GM18498 (cell line): ENCODE data around the gene AKAP12.
"Not testable (repeated sequence)": the region's sequence is repeated elsewhere in the genome, so short reads cannot be mapped to it uniquely, and the experiment has no call there.

ENCODE experiments used
- ATAC-seq: cut with Tn5 transposase; IDR thresholded peaks from one replicate; pipeline ENCODE4 v1.9.1; 2021; ENCODE audit warnings: mild to moderate bottlenecking, moderate library complexity; ENCODE audit not compliant: unreplicated experiment

AKAP12 gene

DNA sequence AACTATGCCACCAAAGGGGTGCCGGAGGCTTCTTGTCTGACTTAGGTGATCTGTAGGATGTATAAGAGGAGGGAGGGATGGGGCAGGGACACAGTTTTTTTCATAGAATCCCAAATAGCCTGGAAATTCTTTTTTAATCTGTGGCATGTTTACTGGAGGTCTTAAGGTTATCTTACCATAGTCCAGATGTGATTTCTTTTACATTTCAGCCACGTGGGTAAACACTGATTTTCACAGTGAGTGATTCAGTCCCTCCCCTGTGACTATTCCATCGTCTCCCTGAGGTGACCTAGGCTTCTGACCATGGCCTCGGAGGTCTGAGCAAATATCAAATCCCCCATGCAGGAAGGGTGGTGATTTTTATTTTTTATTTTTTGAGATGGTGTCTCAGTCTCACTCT is 67.7 kb downstream of the AKAP12 start:
- ATAC-seq, result no peak

DNA sequence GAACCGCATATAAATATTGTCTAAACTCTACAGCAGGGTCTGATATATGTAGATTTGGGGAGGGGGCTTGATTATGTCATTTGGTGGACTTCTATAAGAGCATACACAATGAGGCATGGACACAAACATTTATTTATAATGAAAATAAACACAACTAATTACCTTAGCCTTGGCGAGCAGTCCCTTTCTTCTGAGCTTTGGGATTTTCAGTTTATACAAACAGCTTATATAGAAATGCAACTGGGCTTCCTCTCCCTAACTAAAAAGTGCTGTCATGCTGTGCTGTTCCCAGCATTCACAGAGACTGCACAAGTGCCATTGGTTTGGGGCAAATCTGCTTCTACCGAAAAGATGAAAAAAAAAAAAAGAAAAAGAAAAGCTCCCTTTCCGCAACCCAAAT is 69.9 kb downstream of the AKAP12 start:
- ATAC-seq, result no peak

DNA sequence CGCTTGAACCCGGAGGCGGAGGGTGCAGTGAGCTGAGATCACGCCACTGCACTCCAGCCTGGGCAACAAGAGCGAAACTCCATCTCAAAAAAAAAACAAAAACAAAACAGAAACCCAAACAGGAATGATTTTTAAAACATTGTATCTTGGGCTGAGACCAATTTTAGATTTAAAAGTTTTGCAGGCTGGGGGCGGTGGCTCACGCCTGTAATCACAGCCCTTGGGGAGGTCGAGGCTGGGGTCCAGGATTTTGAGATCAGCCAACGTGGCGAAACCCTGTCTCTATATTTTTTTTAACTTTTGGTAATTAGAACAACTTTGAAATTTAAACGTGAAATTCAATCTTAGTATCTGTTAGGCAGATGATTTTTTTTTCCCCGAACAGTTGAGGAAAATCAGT is 70.5 kb downstream of the AKAP12 start:
- ATAC-seq, result no peak

DNA sequence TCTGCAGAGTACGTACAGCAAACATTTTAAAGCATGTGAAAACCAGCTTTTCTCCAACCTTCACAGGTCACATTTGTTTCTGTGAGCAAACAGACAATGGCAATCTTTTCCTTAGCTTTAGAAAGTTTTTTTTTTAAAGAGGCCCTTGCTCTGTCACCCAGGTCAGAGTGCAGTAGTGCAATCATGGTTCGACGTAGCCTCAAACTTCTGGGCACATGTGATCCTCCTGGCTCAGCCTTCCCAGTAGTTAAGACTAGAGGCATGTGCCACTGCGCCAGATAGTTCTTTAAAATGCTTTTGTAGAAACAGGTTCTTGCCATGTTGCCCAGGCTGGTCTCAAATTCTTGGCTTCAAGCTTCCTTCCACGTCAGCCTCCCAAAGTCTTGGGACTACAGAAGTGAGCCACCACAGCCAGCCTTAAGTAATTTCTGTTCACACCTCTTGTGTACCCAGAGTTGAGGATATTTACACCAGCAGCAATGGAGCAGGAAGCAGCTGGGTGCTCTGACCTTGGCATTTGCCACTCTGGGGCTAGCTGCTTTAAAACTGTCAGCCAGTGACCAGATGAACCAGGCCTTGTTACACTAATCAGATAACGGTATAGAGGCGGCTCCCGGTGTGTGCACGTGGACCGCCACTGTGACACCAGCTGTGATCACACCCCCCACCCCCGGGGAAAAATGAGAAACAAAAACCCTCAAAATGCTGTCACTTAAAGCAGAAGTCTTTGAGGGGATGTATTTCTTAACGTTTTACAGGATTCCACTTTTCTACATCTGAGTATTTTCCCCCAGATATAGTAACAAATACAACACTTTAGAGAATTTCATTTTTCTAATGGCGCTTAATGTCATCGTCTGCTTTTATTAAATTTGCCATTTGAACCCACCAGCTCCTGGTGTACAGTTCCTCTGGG is 71.3 kb downstream of the AKAP12 start:
- no peak for ATAC-seq

DNA sequence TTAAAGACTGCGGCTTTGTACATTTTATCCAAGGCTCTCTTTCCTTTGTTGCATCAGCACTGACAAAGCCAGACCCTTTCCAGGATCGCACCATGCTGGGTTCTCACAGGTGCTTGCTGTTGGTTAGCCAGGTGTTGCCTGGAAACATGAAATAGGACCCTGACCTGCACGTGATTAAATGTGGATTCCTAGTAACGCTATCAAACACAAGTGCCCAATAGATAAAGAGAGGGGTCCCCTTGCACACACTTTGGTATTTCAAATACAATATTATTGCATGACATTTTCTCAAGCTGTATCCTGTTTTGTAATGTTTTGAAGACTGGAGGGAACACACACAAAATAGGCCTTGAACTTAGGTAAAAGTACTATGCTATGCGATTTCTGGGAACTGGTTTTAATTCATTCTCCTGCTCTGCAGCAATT is 73.3 kb downstream of the AKAP12 start:
- no peak for ATAC-seq

DNA sequence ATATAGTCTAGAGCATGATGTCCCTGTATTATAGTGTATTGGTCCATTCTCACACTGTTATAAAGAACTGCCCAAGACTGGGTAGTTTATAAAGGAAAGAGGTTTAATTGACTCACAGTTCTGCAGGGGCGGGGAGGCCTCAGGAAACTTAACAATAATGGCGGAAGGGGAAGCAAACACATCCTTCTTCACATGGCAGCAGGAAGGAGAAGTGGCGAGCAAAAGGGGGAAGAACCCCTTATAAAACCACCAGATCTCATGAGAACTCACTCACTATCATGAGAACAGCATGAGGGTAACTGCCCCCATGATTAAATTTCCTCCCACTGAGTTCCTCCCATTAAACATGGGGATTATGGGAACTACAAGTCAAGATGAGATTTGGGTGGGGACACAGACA is 75.9 kb downstream of the AKAP12 start:
- ATAC-seq, result not testable (repeated sequence)

DNA sequence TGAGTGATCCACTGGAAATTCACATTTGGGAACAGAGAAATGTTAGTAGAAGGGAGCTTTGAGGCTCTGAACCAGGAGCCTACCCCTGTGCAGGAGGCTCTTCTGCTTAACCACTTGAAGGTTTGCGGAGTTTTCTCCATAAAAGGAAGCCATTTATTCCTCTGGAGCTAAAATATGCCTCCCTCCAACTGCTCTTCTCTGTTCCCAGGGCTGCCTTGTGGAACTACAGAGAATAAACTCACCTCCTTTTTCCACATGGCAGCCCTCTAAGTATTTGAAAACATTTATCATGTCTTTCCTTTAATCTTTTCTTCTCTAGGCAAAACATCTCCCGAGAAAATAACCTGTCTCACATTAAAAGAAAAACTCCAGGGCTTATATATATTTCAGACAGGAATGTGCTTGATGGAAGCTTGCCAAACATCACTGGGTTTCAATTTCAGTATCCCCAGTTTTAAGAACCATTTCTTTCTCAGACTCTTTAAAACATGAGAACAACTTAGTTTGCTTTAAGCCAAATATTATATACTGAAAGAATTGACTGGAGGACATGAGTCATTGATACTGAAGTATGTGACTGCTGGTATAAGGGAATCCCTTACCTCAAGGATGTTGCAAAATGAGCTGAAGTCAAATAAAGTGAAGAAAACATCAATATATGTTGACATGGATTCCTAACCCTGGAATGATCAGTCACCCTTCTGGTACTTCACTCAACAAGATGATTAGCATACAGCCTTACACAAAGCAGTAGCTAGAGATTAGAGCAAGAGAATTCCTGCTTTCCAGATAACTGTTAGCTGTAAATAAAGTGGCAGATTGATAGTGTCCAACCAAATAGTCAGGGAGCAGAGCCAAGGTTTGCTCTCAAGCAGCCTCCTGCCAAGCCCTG is 77.6 kb downstream of the AKAP12 start:
- ATAC-seq, result no peak

DNA sequence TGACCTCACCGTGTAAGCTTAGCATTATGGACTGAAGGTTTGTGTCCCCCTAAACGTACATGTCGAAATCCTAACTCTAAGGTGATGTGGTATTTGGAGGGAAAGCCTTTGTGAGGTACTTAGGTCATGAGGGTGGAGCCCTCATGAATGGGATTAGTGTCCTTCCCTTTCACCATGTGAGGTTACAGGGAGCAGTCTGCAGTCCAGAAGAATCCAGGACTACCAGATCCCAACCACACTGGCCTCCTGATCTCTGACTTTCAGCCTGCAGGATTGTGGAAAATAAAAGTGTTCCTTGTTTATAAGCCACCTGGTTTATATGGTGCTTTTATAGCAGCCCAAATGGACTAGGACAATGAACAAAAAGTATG is 78.2 kb downstream of the AKAP12 start:
- no peak for ATAC-seq

DNA sequence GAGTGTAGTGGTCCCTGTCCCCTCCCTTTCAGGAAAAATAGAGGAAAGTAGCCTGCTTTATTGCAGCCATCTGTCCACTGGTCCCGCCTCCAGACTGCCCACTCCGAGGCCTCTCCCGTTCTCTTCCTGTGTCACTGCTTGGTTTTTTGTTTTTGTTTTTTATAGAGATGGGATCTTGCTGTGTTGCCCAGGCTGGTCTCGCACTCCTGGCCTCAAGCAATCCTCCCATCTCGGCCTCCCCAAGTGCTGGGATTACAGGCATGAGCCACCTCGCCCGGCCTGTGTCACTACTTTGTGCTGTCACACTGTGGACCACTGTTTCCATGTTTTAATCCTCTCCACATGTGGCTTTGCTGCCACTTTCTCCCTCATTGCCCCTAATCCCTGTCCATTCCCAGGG is 80.4 kb downstream of the AKAP12 start:
- ATAC-seq, result no peak

DNA sequence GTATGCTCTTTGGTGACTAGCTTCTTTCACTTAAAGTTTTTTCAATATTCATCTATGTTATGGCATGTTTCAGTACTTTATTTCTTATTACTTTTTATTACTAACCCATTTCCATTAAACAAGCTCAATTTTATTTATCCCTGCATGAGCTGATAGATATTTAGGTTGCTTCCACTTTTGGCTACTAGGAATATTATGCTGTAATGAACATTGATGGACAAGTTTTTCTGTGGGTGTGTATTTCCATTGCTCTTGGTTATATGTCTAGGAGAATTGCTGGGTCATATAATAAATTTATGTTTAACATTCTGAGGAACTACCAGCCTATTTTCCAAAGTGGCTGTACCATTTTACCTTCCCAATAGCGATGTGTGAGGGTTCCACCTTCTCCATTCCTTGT is 81.7 kb downstream of the AKAP12 start:
- ATAC-seq, result no peak

DNA sequence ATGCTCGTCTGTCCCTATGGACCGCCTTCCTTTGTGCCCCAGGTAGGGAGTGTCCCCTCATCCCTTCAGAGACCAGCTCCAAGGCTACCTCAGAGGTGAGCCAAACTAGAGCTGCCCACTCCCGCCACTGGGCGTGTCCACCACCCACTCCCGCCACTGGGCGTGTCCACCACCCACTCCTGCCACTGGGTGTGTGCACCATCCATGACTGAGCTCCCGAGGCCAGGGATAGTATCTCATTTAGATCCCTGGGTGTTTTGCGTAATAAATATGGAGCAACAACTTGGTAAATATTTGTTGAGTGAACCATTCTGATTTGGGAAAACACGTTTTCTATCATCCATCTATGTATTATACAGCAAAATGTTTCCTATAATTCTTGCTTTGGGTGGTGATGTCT is 82.8 kb downstream of the AKAP12 start:
- ATAC-seq, result no peak

DNA sequence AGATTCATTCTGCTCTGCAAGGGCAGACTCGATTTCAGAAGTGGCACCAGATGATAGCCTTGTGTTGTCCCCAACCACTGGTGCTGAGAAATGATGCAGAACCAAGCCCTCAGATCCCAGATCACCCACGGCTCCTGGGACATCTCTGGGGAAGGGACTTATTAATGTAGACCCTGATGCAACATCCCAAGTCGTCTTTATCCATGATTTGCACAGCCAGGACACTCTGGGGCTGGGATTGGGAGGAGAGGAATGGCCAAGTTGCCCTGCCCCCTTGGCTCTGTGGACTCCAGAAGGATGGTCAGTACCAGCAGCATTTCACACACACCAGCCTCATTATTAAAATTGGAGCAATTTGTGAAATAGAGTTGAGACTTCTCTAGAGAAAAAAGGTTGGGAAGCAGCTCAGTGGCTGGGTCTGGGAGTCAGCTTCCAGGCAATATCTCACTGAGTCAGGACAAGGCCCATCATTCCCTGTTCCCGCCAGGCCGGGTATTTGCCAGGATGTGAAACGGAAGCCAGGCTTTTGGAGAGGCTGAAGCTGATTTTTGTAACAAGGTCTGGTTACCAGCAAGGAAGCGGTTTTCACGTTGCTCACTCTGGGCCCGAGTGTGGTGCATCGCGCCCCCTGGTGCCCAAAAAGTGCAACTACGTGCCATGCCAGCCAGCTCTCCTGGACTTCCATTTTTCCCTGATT is 84.2 kb downstream of the AKAP12 start:
- ATAC-seq, result no peak

DNA sequence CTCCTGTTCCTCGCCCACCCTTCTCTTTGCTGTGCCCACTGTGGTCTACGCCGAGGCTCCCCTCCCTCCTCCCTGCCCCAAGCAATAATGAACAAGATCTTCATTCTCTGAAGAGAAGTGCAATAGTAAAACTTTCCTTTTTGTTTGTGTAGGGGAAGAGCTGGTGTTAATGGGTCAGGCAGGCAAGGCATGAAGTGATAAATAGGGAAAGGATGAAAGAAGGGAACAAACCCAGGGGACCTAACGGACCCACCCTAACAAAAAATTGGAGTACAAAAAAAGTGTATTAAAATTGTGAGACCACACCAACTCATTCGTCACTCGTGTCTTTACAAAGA is 84.7 kb downstream of the AKAP12 start:
- ATAC-seq, result no peak

DNA sequence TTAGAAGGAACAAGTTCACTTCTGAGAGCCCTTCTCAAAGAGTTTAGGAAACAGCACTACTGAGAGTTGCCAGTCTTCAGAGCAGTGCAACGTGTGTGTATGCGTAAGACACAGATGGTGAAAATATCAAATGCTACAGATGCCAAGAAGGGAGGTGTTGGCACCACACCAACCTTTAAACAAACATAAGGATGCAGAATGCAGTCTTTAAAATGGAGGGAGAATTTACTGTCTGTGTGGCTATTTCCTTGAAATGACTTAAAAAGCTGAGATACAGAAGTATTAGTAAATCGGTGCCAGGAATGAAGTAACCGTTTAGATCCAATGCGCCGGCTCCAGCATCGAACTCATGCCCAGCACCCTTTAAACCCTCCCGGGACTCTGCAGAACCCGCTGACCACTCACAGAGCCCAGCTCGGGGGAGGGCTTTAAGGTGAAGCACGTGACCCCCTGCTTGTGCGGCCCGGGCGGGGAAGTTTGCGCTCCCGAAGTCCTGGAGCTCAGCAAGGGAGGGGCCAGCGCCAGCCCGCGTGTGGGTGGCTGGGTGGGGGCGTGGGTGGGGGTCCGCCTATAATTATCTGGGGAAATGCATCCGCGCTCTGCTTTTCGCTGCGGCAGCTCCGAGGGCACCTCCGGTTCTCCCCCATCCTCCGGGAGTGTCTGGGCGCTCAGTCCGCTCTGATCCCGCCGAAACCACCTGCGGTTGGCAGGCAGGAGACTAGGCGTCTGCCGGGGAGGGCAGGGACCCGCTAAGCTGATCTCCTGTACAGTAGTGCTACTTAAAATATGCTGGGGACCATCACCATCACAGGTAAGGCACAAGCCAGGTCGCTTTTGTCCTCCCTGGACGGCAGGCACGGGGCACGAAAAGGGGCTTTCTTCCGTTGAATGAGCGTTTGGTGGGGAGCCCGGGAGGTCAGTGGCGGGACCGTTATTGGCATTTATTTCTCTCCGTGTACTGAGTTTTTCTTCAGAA is 85.6 kb downstream of the AKAP12 start:
- ATAC-seq, result no peak

DNA sequence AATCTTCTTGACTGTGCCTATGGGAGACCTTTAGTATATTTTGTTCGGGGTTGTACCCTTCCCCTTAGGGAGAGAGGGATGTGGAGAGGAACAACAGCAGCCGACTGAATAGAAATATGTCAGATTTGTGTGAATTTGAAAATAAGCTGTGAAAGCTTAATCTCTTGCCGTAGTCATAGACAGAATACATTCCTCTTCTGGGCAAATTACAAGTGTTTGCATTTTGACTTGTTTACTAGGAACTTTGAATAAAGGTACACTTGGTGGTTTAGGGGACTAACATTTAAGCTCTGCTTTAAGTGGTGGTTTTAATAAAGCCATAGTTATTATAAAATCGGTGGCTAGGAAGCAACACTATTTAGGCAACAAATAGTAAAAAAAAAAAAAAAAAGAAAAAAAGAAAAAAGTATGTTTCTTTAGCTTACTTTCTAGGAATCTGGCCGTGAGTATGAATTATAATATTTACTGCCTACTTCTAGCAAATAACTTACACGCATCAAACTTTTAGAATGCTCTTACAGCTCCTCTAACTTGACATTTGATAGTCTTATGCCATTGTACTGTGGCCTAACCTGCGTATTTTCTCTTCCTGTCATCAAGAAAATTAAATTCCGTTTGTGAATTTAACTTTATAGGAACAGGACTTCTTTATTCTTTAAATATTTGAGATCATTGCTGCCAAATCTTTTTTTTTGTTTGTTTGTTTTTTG is 86.5 kb downstream of the AKAP12 start:
- no peak for ATAC-seq

DNA sequence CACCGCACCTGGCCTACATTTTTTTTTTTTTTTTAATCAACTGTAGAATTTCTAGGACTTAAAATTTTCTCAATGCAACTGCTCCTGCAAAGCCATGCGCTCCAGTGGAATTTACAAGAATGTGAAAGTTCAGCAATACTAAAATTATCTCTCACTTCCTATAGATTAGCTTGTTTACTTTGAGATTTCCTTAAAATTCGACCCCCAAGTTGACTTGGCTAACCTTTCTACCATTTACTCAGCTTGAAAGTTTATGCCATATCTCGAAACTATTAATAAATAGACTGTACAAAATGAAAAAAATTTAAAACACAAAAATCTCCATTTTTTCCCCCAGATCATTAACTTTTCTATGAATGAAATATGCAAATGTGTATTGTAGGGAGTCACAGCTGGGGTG is 87.3 kb downstream of the AKAP12 start:
- no peak for ATAC-seq

DNA sequence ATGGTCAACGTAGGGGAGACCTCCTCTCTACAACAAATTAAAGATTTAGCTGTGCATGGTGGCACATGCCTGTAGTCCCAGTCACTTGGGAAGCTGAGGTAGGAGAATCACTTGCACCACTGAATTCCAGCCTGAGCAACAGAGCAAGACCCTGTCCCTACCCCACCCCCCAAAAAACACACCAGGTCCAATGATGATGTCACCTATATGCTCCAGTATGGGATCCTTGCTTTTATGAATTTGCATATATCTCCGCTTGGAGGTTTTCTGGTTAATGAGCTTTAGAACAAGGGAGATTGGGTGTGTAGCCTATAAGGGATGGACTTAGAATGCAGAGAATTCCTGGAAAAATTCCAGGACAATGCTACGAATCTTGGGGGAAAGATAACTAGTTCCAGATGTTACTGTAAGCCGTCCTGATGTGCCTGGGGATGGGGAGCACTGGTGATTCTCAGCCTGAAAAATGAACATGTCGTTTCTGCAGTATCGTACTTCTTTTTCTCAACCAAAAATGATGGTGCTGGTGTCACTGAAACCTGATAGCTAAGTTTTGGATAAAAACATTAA is 90.4 kb downstream of the AKAP12 start:
- no peak for ATAC-seq

DNA sequence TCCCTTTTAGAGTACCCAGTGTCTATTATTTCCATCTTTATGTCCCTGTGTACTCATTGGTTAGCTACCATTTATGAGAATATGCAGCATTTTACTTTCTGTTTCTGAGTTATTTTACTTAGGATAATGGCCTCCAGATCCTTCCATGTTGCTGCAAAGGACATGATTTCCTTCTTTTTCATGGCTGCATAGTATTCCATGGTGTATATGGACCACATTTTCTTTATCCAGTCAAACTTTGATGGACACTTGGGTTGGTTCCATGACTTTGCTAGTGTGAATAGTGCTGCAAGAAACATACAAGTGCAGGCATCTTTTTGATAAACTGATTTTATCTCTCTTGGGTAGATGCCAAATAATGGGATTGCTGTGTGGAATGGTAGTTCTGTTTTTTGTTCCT is 96.2 kb downstream of the AKAP12 start:
- ATAC-seq, result no peak

DNA sequence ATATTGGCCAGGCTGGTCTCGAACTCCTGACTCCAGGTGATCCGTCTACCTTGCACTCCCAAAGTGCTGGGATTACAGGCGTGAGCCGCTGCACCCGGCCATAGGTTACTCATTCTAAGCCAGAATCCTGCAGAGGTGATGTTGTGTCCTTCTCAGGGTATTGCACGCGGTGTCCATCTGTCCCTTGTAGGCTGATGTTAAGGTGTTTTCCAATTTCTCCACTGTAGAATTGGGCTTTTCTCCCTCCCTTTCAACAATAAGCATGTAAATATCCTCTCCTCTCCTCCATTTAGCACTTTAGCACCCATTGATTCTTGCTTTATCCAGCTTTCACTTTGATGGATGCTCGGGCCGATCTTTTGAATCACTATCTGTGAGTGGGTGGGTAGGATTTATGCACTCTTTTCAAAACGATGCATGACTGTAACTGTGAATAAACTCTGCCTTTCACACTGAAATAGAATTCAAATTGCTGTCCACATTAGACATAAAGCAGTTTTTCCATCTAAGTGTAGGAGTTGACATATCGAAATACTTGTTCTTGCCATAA is 99.0 kb downstream of the AKAP12 start:
- no peak for ATAC-seq
